HepG2 (cell line): ENCODE results near the gene IFNL1. TPM values are rescaled to one million over a fixed set of nuclear protein-coding genes. Genes with fewer than 3 reads are reported as not detected.

Experiments
- CBX1 ChIP-seq: IDR thresholded peaks from one replicate; pipeline ENCODE4 v1.6.1; 2016; ENCODE audit warnings: antibody characterized with exemption, low read depth
- NFIC ChIP-seq: IDR thresholded peaks from 2 replicates; pipeline ENCODE4 v1.6.1; 2012; ENCODE audit warnings: mild to moderate bottlenecking, low read length, inconsistent platforms
- SALL2 ChIP-seq: sonication (generic); formaldehyde crosslinking; IDR thresholded peaks from 2 replicates; pipeline ENCODE4 v1.8.1; 2023; ENCODE audit warnings: mild to moderate bottlenecking, missing genetic modification reagents, inconsistent platforms
- ZNF792 ChIP-seq: IDR thresholded peaks from 2 replicates; pipeline ENCODE4 v1.6.1; 2016
- polyA plus RNA-seq, 8 experiments: library from polyadenylated mRNA; depleted of rRNA in 3 of 8; stranded (reverse) in 7 of 8; unstranded in 1 of 8; fragments of >200 nt; fragmentation: Illumina TruSeq in 4 of 8; extraction: Trizol in 4 of 8; gene quantifications; 2 replicates each; pipeline versions ENCODE4 v1.2.1 to v1.2.3, GENCODE V29; 2011 to 2016; ENCODE audit warnings: low read depth in 4 of 8, missing spikeins in 1 of 8, mixed read lengths in 1 of 8; ENCODE audit not compliant: insufficient read depth in 1 of 8
- total RNA-seq, 5 experiments: library from RNA; depleted of rRNA; stranded (reverse); fragments of >200 nt; fragmentation: Illumina TruSeq; extraction: Trizol; gene quantifications; 2 replicates each; pipeline ENCODE4 v1.2.3, GENCODE V29; 2016; ENCODE audit warnings: low read depth in 1 of 5
- TF ChIP-seq, protein P1 (sequence below): IDR thresholded peaks from 2 replicates; pipeline ENCODE4 v1.6.1; 2016; ENCODE audit warnings: missing compliant biosample characterization, missing genetic modification reagents, borderline replicate concordance
- TF ChIP-seq, protein P2 (sequence below), 2 experiments: sonication (generic) in 1 of 2; formaldehyde crosslinking in 1 of 2; IDR thresholded peaks; 2 replicates each; pipeline versions ENCODE4 v1.6.1 to v1.9.0; 2014 to 2022; ENCODE audit warnings: antibody characterized with exemption in 1 of 2, borderline replicate concordance in 1 of 2, inconsistent platforms in 1 of 2, low read depth in 1 of 2, missing genetic modification reagents in 1 of 2
- TF ChIP-seq, protein P3 (sequence below): sonication (generic); formaldehyde crosslinking; IDR thresholded peaks from 2 replicates; pipeline ENCODE4 v1.4.0; 2020; ENCODE audit warnings: missing genetic modification reagents

The IFNL1 gene
- total and polyA plus RNA-seq, 2 of the 13 experiments (the other 11 are each of a cell fraction or from before 2014, with no cell fraction given): not detected

DNA sequence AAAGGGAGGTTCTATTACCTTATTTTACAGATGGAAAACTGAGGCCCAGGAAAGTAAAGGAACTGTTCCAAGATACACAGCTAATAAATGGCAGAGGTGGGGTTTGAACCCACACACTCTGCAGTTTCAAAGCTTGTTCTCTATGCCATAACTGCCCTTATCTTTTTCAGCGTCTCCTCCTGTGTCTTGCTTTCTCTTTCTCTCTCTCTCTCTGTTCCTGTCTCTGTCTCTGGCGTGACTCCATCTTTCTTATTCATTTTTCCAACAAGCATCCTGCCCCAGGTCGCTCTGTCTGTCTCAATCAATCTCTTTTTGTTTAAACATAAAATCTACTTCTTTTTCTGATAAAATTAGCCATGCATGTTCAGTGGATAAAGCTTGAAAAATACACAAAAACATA is 44.4 kb upstream of the IFNL1 start (continued):
- TF ChIP-seq, protein P1, sequence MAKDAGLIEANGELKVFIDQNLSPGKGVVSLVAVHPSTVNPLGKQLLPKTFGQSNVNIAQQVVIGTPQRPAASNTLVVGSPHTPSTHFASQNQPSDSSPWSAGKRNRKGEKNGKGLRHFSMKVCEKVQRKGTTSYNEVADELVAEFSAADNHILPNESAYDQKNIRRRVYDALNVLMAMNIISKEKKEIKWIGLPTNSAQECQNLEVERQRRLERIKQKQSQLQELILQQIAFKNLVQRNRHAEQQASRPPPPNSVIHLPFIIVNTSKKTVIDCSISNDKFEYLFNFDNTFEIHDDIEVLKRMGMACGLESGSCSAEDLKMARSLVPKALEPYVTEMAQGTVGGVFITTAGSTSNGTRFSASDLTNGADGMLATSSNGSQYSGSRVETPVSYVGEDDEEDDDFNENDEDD (CRISPR knock-in tag): no peak
- TF ChIP-seq ZNF792 (CRISPR knock-in tag): no peak
- TF ChIP-seq NFIC: no peak
- TF ChIP-seq, protein P2, sequence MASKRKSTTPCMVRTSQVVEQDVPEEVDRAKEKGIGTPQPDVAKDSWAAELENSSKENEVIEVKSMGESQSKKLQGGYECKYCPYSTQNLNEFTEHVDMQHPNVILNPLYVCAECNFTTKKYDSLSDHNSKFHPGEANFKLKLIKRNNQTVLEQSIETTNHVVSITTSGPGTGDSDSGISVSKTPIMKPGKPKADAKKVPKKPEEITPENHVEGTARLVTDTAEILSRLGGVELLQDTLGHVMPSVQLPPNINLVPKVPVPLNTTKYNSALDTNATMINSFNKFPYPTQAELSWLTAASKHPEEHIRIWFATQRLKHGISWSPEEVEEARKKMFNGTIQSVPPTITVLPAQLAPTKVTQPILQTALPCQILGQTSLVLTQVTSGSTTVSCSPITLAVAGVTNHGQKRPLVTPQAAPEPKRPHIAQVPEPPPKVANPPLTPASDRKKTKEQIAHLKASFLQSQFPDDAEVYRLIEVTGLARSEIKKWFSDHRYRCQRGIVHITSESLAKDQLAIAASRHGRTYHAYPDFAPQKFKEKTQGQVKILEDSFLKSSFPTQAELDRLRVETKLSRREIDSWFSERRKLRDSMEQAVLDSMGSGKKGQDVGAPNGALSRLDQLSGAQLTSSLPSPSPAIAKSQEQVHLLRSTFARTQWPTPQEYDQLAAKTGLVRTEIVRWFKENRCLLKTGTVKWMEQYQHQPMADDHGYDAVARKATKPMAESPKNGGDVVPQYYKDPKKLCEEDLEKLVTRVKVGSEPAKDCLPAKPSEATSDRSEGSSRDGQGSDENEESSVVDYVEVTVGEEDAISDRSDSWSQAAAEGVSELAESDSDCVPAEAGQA (IDR thresholded peaks at IDR 0.05; ENCODE audit: low read depth): no peak
- TF ChIP-seq, protein P2 (CRISPR knock-in tag; IDR thresholded peaks at IDR 0.05; ENCODE audit: borderline replicate concordance): no peak
- no peak for TF ChIP-seq SALL2 (CRISPR knock-in tag)
- TF ChIP-seq, protein P3, sequence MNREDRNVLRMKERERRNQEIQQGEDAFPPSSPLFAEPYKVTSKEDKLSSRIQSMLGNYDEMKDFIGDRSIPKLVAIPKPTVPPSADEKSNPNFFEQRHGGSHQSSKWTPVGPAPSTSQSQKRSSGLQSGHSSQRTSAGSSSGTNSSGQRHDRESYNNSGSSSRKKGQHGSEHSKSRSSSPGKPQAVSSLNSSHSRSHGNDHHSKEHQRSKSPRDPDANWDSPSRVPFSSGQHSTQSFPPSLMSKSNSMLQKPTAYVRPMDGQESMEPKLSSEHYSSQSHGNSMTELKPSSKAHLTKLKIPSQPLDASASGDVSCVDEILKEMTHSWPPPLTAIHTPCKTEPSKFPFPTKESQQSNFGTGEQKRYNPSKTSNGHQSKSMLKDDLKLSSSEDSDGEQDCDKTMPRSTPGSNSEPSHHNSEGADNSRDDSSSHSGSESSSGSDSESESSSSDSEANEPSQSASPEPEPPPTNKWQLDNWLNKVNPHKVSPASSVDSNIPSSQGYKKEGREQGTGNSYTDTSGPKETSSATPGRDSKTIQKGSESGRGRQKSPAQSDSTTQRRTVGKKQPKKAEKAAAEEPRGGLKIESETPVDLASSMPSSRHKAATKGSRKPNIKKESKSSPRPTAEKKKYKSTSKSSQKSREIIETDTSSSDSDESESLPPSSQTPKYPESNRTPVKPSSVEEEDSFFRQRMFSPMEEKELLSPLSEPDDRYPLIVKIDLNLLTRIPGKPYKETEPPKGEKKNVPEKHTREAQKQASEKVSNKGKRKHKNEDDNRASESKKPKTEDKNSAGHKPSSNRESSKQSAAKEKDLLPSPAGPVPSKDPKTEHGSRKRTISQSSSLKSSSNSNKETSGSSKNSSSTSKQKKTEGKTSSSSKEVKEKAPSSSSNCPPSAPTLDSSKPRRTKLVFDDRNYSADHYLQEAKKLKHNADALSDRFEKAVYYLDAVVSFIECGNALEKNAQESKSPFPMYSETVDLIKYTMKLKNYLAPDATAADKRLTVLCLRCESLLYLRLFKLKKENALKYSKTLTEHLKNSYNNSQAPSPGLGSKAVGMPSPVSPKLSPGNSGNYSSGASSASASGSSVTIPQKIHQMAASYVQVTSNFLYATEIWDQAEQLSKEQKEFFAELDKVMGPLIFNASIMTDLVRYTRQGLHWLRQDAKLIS: no peak
- TF ChIP-seq CBX1: no peak
